DLD1 (cell line): ENCODE data around the gene PDGFC.
"Not testable (repeated sequence)": the region's sequence is repeated elsewhere in the genome, so short reads cannot be mapped to it uniquely, and the experiment has no call there.

Source experiments
- in situ Hi-C: cut with HindIII; loops from 2 replicates; pipeline ENCODE4 v1.10.0; 2017; ENCODE audit warnings: low sequenced_read_pairs

PDGFC gene

GRCh38 chr4:156953001-156953400 is 18.6 kb downstream of the PDGFC start:
- in situ Hi-C loops: no loop called here

- in situ Hi-C loops: no loop called here
Observed at GRCh38 chr4:156952078-156952759, 19.4 kb downstream of the PDGFC start.

- in situ Hi-C loops: no loop called here
Observed at GRCh38 chr4:156950948-156951347, 20.7 kb downstream of the PDGFC start.

DNA sequence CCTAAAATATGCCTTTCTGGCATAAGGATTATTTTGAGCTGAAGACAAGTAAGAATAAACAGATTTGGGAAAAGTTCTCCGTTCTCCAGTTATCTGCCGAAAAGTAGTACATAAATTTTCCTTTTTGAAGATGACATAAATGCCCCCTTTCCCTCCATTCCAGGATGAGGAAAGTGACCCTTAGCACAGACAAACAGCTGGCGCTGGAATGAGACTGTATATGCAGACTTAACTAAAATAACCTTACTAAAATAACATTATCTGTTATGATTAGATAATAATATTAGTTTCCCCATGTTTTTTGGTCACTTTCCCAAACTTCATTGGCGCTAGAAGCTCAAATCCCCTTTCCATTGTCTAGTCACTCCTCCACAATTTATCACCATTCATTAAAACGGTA is 21.5 kb downstream of the PDGFC start:
- in situ Hi-C loops: no loop called here

DNA sequence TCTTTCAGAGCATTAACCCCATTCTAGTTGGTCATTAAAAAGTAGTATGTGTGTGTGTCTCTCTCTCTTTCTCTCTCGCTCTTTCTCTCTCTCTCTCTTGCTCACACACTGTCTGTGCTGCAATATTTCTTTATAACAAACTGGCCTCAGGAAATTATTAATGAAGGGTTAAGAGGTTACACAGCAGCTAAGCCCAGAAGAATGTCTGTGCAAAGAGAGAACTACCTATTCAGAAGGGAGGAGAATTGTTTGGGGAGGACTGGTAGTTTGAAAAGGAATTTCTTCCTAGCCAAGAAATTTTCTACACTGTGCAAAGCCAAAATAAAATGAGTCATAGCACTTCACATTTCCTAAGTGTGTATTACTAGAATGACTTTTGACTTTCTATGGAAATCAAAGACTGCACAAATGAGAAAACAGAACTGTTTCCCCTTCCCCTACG is 22.2 kb downstream of the PDGFC start:
- in situ Hi-C loops: no loop called here

- in situ Hi-C loops: no loop called here
Observed at GRCh38 chr4:156948738-156949137, 22.9 kb downstream of the PDGFC start.

DNA sequence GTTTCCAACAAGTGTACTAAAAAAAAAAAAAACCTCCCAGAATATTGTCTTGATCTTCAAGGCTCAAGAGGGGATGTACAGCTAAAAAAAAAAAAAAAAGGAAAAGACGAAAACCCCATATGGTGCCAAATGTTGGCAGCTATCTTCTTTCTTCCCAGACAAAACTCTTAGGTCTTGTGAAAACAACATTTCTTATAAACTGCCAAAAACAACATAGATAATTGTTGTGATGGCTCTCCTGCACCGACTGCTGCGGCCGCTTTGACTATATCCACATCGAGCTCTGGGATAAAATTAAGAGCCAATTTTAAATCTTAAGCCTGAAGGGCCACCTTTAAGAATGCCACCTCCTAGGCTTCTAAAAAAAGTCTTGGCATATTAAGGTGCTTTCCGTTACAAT is 23.5 kb downstream of the PDGFC start:
- in situ Hi-C loops: no loop called here

GRCh38 chr4:156946516-156947424 is 24.8 kb downstream of the PDGFC start:
- in situ Hi-C loops: no loop called here

DNA sequence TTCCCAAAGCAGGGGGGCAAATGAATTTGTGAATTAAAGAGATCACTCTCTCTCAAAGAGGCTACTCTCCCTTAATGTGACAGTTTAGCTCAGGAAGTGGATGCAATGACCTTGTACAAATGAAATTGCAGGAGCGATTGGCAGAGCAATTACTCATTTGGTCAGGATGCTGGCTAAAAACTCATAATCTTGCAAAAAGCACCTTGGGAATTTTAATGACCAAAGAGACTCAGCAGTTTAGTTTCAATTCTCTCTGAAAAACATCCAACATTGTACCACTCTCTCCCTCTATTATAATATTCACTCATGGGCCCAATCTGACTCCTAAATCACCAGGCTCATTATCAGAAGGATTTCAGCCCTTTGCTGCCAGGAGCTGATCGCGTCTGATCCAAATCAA is 26.1 kb downstream of the PDGFC start:
- in situ Hi-C loops: no loop called here

GRCh38 chr4:156942991-156943390 is 28.6 kb downstream of the PDGFC start:
- in situ Hi-C loops: no loop called here

DNA sequence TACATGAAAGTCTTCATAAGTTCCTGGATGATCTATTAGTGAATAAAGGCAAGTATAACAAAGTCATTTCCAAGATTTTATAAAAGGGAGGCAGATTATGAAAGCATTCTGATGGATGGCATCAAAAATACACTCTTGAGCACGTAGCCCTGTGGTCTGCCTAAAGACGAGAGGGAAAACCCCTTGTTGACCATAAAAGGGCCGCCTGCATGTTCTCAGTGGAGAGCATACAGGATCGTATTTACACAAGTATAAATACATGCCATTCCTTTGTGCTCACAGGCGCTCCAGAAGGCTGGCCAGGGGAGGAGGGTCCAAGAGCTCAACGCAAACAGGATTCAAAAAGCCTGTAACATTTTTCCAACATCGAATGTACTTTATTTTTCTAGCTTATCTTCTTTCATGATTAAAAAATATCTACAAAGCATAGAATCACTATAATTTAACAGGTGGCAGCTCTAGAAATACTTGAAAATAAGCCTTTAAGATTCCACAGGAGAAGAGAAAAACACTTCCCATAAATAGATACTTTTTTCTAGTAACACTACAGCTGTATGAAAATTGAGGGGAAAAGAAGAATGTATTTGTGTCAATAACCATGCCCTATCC is 29.6 kb downstream of the PDGFC start:
- in situ Hi-C loops: no loop called here

GRCh38 chr4:156939801-156940200 is 31.8 kb downstream of the PDGFC start:
- in situ Hi-C loops: no loop called here

- in situ Hi-C loops: no loop called here
Observed at GRCh38 chr4:156939139-156939538, 32.5 kb downstream of the PDGFC start.

GRCh38 chr4:156934259-156934635 is 37.4 kb downstream of the PDGFC start:
- in situ Hi-C loops: no loop called here

DNA sequence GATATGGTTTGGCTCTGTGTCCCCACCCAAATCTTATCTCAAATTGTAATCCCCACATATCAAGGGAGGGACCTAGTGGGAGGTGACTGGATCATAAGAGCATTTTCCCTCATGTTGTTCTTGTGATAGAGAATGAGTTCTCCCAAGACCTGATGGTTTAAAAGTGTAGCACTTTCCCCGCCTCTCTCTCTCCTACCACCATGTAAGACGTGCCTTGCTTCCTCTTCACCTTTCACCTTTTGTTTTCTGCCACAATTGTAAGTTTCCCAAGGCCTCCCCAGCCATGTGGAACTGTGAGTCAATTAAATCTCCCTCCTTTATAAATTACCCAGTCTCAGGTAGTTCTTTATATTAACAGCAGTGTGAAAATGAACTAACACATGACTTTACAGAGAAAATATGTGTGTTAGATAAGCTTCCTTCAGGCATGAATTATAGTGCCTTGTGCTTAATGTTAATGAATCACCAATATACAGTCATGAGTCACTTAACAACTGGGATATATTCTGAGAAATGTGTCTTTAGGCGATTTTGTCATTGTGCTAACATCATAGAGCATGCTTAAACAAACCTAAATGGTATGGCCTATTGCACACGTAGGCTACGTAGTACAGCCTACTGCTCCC is 37.9 kb downstream of the PDGFC start:
- in situ Hi-C loops: no loop called here

- in situ Hi-C loops: not testable (repeated sequence)
Observed at GRCh38 chr4:156932360-156932759, 39.2 kb downstream of the PDGFC start.

DNA sequence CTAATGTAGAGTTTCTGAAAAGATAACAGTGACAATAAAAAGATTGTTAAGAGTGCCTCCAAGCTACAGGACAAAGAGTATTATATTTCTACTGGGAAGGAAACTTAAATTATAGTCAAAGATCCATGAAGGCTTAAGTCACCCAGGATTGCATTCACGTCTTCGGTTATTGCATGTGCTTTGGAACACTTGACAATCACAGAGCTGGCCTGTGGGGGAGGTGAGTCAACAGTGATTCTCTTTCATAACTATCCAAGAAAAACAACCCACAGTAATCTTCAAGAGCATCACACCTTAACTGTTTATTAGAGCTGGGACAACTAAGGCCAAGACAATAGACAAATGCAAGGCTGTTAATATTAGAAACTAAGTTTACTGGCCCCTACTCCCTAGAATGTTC is 40.3 kb downstream of the PDGFC start:
- in situ Hi-C loops: no loop called here

- in situ Hi-C loops: no loop called here
Observed at GRCh38 chr4:156929386-156930105, 42.1 kb downstream of the PDGFC start.

DNA sequence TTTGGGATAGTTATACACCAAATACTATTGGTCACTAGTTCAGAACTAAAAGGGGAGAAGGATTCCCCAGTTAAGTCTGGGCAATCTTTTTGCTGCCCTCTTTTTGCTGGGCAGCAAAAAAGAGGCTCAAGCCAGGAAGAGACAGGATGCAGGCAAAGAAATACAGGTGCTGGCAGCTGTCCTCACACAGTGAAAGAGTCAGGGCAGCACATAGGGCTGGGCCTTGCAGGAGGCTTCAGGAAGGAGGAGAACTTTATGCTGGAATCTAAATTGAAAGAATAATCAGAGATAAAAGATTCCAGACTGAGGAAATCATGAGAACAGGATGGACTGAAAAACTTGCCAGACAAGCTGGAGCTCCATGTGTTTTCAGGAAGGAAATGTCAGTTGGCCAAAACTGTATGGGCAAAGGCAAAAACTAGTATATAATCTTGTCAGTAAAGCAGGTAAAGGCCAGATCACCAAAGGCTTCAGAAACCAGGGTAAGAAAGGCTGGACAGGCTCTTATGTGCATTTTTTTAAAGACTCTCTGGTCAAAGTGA is 46.8 kb downstream of the PDGFC start:
- in situ Hi-C loops: no loop called here

- in situ Hi-C loops: no loop called here
Observed at GRCh38 chr4:156923525-156923924, 48.1 kb downstream of the PDGFC start.
